Inflammatory macrophage treated with lipopolysaccharide for 4 hours (primary cell): ENCODE results near the gene ASPSCR1.

Source experiments
- DNase-seq: peaks from one replicate; pipeline ENCODE4 v3.0.0-alpha.2; 2020

ASPSCR1 gene

GRCh38 chr17:82059272-82060000, 82.0 kb downstream of the ASPSCR1 start:
- DNase-seq = no peak

GRCh38 chr17:82060001-82060380, 82.6 kb downstream of the ASPSCR1 start:
- no peak for DNase-seq

GRCh38 chr17:82060614-82061013, 83.2 kb downstream of the ASPSCR1 start:
- DNase-seq = no peak

GRCh38 chr17:82061047-82061925, 83.9 kb downstream of the ASPSCR1 start:
- no peak for DNase-seq

DNA sequence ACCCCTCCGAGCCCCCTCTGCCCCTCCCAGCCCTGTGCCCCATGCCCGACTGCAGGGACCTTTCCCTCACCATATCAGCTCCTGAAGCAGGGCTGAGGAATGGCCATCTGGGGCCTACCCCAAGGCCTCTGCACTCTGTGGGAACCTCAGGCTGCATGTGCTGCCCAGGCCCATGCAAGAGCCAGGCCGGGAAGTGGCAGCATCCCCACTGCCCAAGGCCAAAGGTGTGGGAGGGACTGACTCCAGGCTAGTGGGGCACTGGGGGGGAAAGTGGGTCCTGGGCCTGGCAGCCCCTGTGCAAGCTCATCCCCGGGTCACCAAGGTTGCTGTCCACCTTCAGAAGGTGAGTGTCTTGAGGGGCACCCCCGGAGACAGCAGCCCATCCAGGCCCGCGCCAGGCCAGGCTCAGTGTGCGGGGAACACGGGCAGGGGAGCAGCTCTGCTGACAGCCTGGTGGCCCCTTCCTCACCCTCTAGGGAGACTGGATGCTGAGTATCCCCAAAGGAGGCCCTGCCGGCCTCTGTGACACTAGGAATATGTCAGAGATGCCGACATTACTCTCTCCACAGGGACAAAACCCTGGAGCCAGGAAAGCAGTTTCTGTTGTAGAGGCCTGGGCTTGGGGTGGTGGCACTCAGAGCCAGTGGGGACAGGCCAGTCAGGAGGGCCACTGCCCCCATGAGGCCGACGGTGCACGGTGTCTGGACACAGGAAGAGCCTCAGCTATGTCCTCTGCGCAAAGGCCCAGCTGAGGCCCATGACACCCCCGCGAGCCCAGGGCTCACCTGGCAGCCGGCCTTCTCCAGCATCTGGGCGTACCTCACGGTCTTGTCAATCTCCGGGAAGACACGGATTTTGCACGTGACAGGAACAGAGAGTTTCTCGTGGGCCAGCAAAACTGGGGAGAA, 84.9 kb downstream of the ASPSCR1 start:
- no peak for DNase-seq

- DNase-seq = no peak
These were observed 85.5 kb downstream of the ASPSCR1 start for GRCh38 chr17:82062984-82063368.

DNA sequence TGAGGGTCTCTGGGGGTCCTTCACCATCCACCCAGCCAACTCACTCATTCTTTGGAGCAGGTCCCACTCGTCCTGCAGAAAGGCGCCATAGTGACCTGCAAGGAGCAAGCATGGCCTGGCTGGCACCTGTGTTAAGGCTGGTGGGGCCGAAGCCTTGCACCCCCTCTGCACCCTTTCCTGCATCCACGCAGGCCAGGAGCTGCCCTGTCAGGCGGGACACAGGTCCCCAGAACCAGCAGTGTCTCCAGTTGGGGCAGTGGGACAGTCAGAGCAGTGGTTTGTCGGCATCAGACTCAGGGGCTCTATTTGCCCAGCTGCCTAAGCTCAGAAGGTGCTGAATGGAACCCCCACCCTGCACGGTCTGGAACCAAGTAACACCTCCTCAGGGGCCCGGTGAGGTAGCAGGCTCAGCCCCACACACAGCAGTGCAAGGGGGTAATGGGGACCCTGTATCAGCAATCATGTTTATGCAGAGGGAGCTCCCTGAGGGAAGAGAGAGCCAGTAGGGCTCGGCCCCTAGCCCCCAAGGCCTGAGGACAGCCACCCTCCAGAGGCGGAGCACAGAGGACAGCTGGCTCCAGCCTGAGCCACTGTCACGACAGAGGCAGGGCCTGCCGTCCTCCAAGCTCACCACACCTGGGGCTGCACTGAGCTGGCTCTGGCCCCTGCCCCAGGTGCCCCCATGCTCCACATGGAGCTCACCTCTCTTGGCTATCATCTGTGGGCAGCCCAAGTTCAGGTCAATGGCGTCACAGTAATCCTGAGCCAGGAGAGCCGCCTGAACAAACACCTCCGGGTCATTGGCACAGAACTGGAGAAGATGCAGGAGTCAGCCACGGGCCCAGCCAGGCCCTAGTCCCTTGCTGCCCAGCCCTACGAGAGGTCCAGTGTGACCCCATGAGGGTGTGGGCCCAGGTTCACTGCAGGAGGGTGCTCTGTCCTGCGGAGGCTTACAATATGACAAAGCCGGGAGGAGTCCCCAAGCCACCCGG, 86.3 kb downstream of the ASPSCR1 start:
- no peak for DNase-seq

GRCh38 chr17:82064433-82065192, 87.2 kb downstream of the ASPSCR1 start:
- DNase-seq = no peak

- peak; percentile 37 for DNase-seq
These were observed 87.8 kb downstream of the ASPSCR1 start for GRCh38 chr17:82065193-82065637.

GRCh38 chr17:82065638-82066303, 88.3 kb downstream of the ASPSCR1 start, which contains the start of gene DUS1L:
TSS of gene DUS1L (minus strand) at chr17:82065804. CDS start at chr17:82065059, 745 bp downstream.
- DNase-seq = peak; percentile 65
